ENCODE measurements around the gene TAP1.

Gene TAP1

GRCh38 chr6:32816746-32817204, 36.7 kb downstream of the TAP1 start, which contains the start of gene HLA-DOB:
TSS of gene HLA-DOB (minus strand) at chr6:32817002. CDS start at chr6:32816951, 51 bp downstream.
- Histone ChIP-seq H3K4me3 (ENCODE audit: low read length) (peak within 1 kb of the TSS; percentile 75), H3K9me2 (replicated peaks; ENCODE audit: control insufficient read depth, low read length) (no peaks in the 10 kb centered on the region), H3K4me1 (ENCODE audit: control insufficient read depth, low read length) (peaks cover 77% of the 10 kb centered on the region), H3K4me2 (ENCODE audit: low read length) (peak within 1 kb of the TSS; percentile 93), H3K9me3 (ENCODE audit: control insufficient read depth, insufficient read depth, low read length) (no peaks in the 10 kb centered on the region), H4K20me1 (ENCODE audit: control insufficient read depth, insufficient read depth, low read depth, low read length) (no peaks in the 10 kb centered on the region), H3K27ac (ENCODE audit: low read depth, low read length) (peak within 1 kb of the TSS; percentile 97), H3K79me2 (ENCODE audit: control insufficient read depth, low read length) (peaks cover 24% of the 10 kb centered on the region), H3K36me3 (ENCODE audit: control insufficient read depth, low read length) (peaks cover 44% of the 10 kb centered on the region), H3F3A (ENCODE audit: control insufficient read depth, insufficient read depth) (peaks cover 19% of the 10 kb centered on the region), H3K27me3 (ENCODE audit: control insufficient read depth, low read length) (no peaks in the 10 kb centered on the region)
- TF ChIP-seq EZH2phosphoT487 (IDR thresholded peaks at IDR 0.05; ENCODE audit: borderline replicate concordance, low read length) (no peak), CTCF (IDR thresholded peaks at IDR 0.05; ENCODE audit: low read depth, low read length, poor library complexity, severe bottlenecking) (no peak)

GRCh38 chr6:32815996-32816395, 37.5 kb downstream of the TAP1 start:
- TF ChIP-seq CTCF (IDR thresholded peaks at IDR 0.05; ENCODE audit: low read depth, low read length, poor library complexity, severe bottlenecking) (no peak), EZH2phosphoT487 (IDR thresholded peaks at IDR 0.05; ENCODE audit: borderline replicate concordance, low read length) (no peak)
- Histone ChIP-seq H3K4me2 (ENCODE audit: low read length) (peak overlapping the region; percentile 93), H3K79me2 (ENCODE audit: control insufficient read depth, low read length) (peaks cover 24% of the 10 kb centered on the region), H3K36me3 (ENCODE audit: control insufficient read depth, low read length) (peaks cover 44% of the 10 kb centered on the region), H3K4me3 (ENCODE audit: low read length) (peak overlapping the region; percentile 75), H3F3A (ENCODE audit: control insufficient read depth, insufficient read depth) (peaks cover 19% of the 10 kb centered on the region), H3K27ac (ENCODE audit: low read depth, low read length) (peak overlapping the region; percentile 97), H3K27me3 (ENCODE audit: control insufficient read depth, low read length) (no peaks in the 10 kb centered on the region), H3K9me2 (replicated peaks; ENCODE audit: control insufficient read depth, low read length) (no peaks in the 10 kb centered on the region), H4K20me1 (ENCODE audit: control insufficient read depth, insufficient read depth, low read depth, low read length) (no peaks in the 10 kb centered on the region), H3K4me1 (ENCODE audit: control insufficient read depth, low read length) (peaks cover 69% of the 10 kb centered on the region), H3K9me3 (ENCODE audit: control insufficient read depth, insufficient read depth, low read length) (no peaks in the 10 kb centered on the region)

- peaks cover 48% of the 10 kb centered on the region for H3K36me3 ChIP-seq (ENCODE audit: control insufficient read depth, low read length)
- peak overlapping the region; percentile 75 for H3K4me3 ChIP-seq (ENCODE audit: low read length)
- peaks cover 60% of the 10 kb centered on the region for H3K4me1 ChIP-seq (ENCODE audit: control insufficient read depth, low read length)
- no peaks in the 10 kb centered on the region for H3K9me2 ChIP-seq (replicated peaks; ENCODE audit: control insufficient read depth, low read length)
- no peaks in the 10 kb centered on the region for H4K20me1 ChIP-seq (ENCODE audit: control insufficient read depth, insufficient read depth, low read depth, low read length)
- no peaks in the 10 kb centered on the region for H3K27me3 ChIP-seq (ENCODE audit: control insufficient read depth, low read length)
- H3K27ac ChIP-seq (ENCODE audit: low read depth, low read length): peak overlapping the region; percentile 97
- peaks cover 24% of the 10 kb centered on the region for H3K79me2 ChIP-seq (ENCODE audit: control insufficient read depth, low read length)
- peak overlapping the region; percentile 93 for H3K4me2 ChIP-seq (ENCODE audit: low read length)
- H3F3A ChIP-seq (ENCODE audit: control insufficient read depth, insufficient read depth): peaks cover 19% of the 10 kb centered on the region
- H3K9me3 ChIP-seq (ENCODE audit: control insufficient read depth, insufficient read depth, low read length): no peaks in the 10 kb centered on the region
- no peak for TF ChIP-seq EZH2phosphoT487 (IDR thresholded peaks at IDR 0.05; ENCODE audit: borderline replicate concordance, low read length)
- TF ChIP-seq CTCF (IDR thresholded peaks at IDR 0.05; ENCODE audit: low read depth, low read length, poor library complexity, severe bottlenecking): no peak
Observed at GRCh38 chr6:32815115-32815514, 38.4 kb downstream of the TAP1 start.
